ENCODE measurements around the gene ACKR3. TPM values are rescaled to one million over a fixed set of nuclear protein-coding genes. Genes with fewer than 3 reads are reported as not detected.

Gene ACKR3
- total RNA-seq, 4 donors from 2014 or later = 6.3 to 49.5 (median 22.2) TPM

GRCh38 chr2:236552581-236553363 is 16.9 kb upstream of the ACKR3 start:
- TF ChIP-seq POLR2A (IDR thresholded peaks at IDR 0.05) = no peak
- no peak for TF ChIP-seq CTCF (IDR thresholded peaks at IDR 0.05)
- Histone ChIP-seq H3K27ac (no peak overlapping the region), H3K4me1 (peaks cover 0 to 10% (median 4%) of the 10 kb centered on the region in 4 donors)

GRCh38 chr2:236553522-236553921 is 16.1 kb upstream of the ACKR3 start:
- Histone ChIP-seq H3K4me1 (peaks cover 0 to 10% (median 4%) of the 10 kb centered on the region in 4 donors), H3K27ac (no peak overlapping the region), H3K36me3 (no peaks in the 10 kb centered on the region), H3K4me3 (no peak overlapping the region), H3K27me3 (no peaks in the 10 kb centered on the region), H3K9me3 (no peaks in the 10 kb centered on the region)
- DNase-seq = no peak
- TF ChIP-seq CTCF (IDR thresholded peaks at IDR 0.05) (no peak), POLR2A (IDR thresholded peaks at IDR 0.05) (no peak)

More at GRCh38 chr2:236552581-236553363, 16.9 kb upstream of the ACKR3 start:
- Histone ChIP-seq H3K27me3 (no peaks in the 10 kb centered on the region), H3K4me3 (no peak overlapping the region), H3K36me3 (no peaks in the 10 kb centered on the region), H3K9me3 (no peaks in the 10 kb centered on the region)
- DNase-seq = no peak

GRCh38 chr2:236554629-236555282 is 14.9 kb upstream of the ACKR3 start:
- TF ChIP-seq CTCF (IDR thresholded peaks at IDR 0.05) (no peak), POLR2A (IDR thresholded peaks at IDR 0.05) (no peak)
- H3K4me1 ChIP-seq = peaks cover 0 to 10% (median 4%) of the 10 kb centered on the region in 4 donors
- no peak overlapping the region for H3K27ac ChIP-seq
- H3K27me3 ChIP-seq = no peaks in the 10 kb centered on the region
- H3K36me3 ChIP-seq = no peaks in the 10 kb centered on the region
- no peaks in the 10 kb centered on the region for H3K9me3 ChIP-seq
- peak in 1 of 3 donors; percentile 34 for DNase-seq
- no peak overlapping the region for H3K4me3 ChIP-seq

GRCh38 chr2:236555481-236555880 is 14.1 kb upstream of the ACKR3 start:
- H3K9me3 ChIP-seq = no peaks in the 10 kb centered on the region
- no peak overlapping the region for H3K27ac ChIP-seq
- DNase-seq = no peak
- no peaks in the 10 kb centered on the region for H3K27me3 ChIP-seq
- no peaks in the 10 kb centered on the region for H3K36me3 ChIP-seq
- peaks cover 0 to 10% (median 4%) of the 10 kb centered on the region in 4 donors for H3K4me1 ChIP-seq
- no peak overlapping the region for H3K4me3 ChIP-seq
- TF ChIP-seq POLR2A (IDR thresholded peaks at IDR 0.05) = no peak
- no peak for TF ChIP-seq CTCF (IDR thresholded peaks at IDR 0.05)

GRCh38 chr2:236557306-236558030 is 12.2 kb upstream of the ACKR3 start:
- H3K36me3 ChIP-seq = no peaks in the 10 kb centered on the region
- TF ChIP-seq CTCF (IDR thresholded peaks at IDR 0.05) (no peak), POLR2A (IDR thresholded peaks at IDR 0.05) (no peak)
- no peak for DNase-seq
- no peaks in the 10 kb centered on the region for H3K27me3 ChIP-seq
- no peaks in the 10 kb centered on the region for H3K4me1 ChIP-seq
- no peaks in the 10 kb centered on the region for H3K9me3 ChIP-seq
- H3K4me3 ChIP-seq = no peak overlapping the region
- H3K27ac ChIP-seq = no peak overlapping the region
